Coronary artery (tissue), 2 donors: ENCODE results near the gene AP3B1.
"Not testable (repeated sequence)": the region's sequence is repeated elsewhere in the genome, so short reads cannot be mapped to it uniquely, and the experiment has no call there.

Source experiments
- DNase-seq: peaks from one replicate; pipeline ENCODE4 v3.0.0-alpha.2; 2017; ENCODE audit warnings: low spot score
- H3K27ac ChIP-seq, 2 donors: fragments of 200-600 bp; sonication (generic); one replicate each; pipeline ENCODE4 v1.5.1; 2016 to 2019
- H3K4me3 ChIP-seq: fragments of 200-600 bp; sonication (generic); 2 replicates; pipeline ENCODE4 v1.5.1; 2016; ENCODE audit warnings: mild to moderate bottlenecking, moderate library complexity
- CTCF ChIP-seq: fragments of 200-600 bp; sonication (generic); IDR thresholded peaks from one replicate; pipeline ENCODE4 v1.5.1; 2019; ENCODE audit warnings: antibody characterized with exemption

The AP3B1 gene

GRCh38 chr5:78215565-78215964 lies 78.9 kb downstream of the AP3B1 start:
- no peak overlapping the region for H3K27ac ChIP-seq

GRCh38 chr5:78213799-78214198 lies 80.7 kb downstream of the AP3B1 start:
- H3K4me3 ChIP-seq, result no peak overlapping the region
- TF ChIP-seq CTCF, result no peak
- no peak overlapping the region for H3K27ac ChIP-seq
- DNase-seq, result no peak

More at GRCh38 chr5:78215565-78215964, 78.9 kb downstream of the AP3B1 start:
- H3K4me3 ChIP-seq, result no peak overlapping the region
- DNase-seq, result no peak
- no peak for TF ChIP-seq CTCF

- no peak for DNase-seq
- Histone ChIP-seq H3K4me3 (no peak overlapping the region), H3K27ac (no peak overlapping the region)
- no peak for TF ChIP-seq CTCF
These were observed 83.4 kb downstream of the AP3B1 start for GRCh38 chr5:78211052-78211451.

GRCh38 chr5:78204241-78204640 lies 90.3 kb downstream of the AP3B1 start:
- DNase-seq, result no peak
- TF ChIP-seq CTCF, result no peak
- Histone ChIP-seq H3K4me3 (no peak overlapping the region), H3K27ac (no peak overlapping the region)

GRCh38 chr5:78203815-78204214 lies 90.7 kb downstream of the AP3B1 start:
- Histone ChIP-seq H3K4me3 (no peak overlapping the region), H3K27ac (no peak overlapping the region)
- no peak for DNase-seq
- no peak for TF ChIP-seq CTCF

GRCh38 chr5:78190402-78190801 lies 104.1 kb downstream of the AP3B1 start:
- no peak overlapping the region for H3K4me3 ChIP-seq
- no peak overlapping the region for H3K27ac ChIP-seq
- no peak for TF ChIP-seq CTCF
- no peak for DNase-seq

GRCh38 chr5:78188681-78189080 lies 105.8 kb downstream of the AP3B1 start:
- DNase-seq, H3K4me3 ChIP-seq, H3K27ac ChIP-seq: not testable (repeated sequence)

GRCh38 chr5:78187172-78187571 lies 107.3 kb downstream of the AP3B1 start:
- no peak for TF ChIP-seq CTCF
- Histone ChIP-seq H3K27ac (no peak overlapping the region), H3K4me3 (no peak overlapping the region)
- no peak for DNase-seq
